ENCODE measurements around the gene FBXO10.
"Not testable (repeated sequence)": the region's sequence is repeated elsewhere in the genome, so short reads cannot be mapped to it uniquely, and the experiment has no call there.

The FBXO10 gene

GRCh38 chr9:37477443-37477842 is 98.7 kb downstream of the FBXO10 start:
- DNase-seq (ENCODE audit: low spot score): not testable (repeated sequence)

DNA sequence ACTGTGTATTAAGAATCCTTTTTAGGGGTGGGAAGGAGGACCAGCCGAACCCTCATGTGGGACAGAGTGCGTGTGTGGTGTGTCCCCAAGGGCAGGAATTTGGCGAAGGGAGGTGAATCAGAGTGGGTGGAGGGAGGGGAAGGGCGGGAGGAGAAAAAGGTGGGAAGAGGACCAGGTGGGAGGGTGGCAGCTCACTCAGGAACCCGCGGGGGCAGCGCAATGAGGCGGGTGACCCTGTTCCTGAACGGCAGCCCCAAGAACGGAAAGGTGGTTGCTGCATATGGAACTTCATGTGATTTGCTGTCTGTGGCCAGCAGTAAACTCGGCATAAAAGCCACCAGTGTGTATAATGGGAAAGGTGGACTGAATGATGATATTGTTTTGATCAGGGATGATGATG is 99.2 kb downstream of the FBXO10 start:
- no peak for DNase-seq (ENCODE audit: low spot score)

GRCh38 chr9:37474438-37474837 is 101.7 kb downstream of the FBXO10 start:
- no peak for DNase-seq (ENCODE audit: low spot score)

GRCh38 chr9:37473982-37474381 is 102.2 kb downstream of the FBXO10 start:
- DNase-seq (ENCODE audit: low spot score): not testable (repeated sequence)

DNA sequence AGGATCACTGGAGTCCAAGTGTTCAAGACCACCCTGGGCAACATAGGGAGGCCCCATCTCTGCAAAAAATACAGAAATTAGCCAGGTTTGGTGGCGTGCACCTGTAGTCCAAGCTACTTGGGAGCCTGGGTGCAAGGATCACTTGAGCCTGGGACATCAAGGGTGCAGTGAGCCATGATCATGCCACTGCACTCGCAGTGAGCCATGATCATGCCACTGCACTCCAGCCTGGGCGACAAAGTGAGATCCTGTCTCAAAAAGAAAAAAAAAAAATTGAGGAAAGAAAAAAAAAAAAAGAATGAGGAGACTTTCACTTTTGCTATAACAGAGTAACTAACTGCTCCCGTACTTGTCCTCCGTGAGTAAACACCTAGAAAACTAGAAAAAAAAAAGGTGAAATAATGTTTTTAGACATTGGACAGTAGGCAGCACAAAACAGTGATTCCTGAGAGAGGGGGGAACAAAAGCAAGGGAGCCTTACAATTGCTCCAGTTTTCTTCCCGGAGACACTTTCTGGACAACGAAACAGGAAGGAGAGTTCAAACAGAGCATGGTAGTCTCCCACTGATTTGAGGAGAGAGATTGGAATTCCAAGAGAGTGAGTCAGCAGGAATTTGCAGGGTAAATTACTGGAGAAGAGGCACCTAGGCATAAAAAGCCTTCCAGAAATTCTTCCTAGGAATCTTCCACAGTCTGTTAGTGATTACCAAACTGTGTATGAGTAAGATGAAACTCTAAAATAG is 104.1 kb downstream of the FBXO10 start:
- DNase-seq (ENCODE audit: low spot score): no peak

GRCh38 chr9:37468620-37469019 is 107.6 kb downstream of the FBXO10 start:
- DNase-seq (ENCODE audit: low spot score): no peak

- DNase-seq (ENCODE audit: low spot score): not testable (repeated sequence)
Observed at GRCh38 chr9:37467530-37467929, 108.7 kb downstream of the FBXO10 start.

DNA sequence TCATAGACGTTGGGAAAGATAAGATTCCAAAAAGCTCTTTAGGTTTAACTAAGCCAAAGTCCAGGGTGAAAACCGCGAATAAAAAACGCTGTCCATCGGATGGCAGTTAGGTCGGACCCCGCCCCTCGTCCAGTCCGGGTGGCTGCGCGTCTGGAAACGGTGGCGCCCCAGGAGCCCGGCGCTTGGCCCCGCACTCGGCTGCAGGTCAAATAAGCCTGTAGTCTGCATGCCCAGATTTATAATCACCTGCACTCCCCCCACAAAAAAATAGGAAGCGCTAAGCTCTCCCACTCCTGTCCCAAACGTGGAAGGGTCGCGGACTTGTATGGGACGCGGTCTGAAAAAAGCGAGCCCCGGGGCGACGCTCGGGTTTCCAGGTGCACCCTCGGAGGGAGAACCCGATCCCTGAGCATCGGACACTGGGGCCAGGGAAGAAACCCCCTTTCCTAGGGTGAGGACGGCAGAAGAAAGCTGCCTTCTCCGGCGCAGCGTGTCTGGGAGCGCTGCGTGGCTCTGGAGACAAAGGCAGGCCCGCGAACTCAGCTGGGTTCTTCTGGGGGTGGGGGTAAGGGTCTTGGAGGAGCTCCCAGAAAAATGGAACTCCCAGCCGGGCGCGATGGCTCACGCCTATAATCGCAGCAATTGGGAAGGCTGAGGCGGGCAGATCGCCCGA is 110.0 kb downstream of the FBXO10 start:
- DNase-seq (ENCODE audit: low spot score): peak; percentile 2

- peak; percentile 99 for DNase-seq (ENCODE audit: low spot score)
Observed at GRCh38 chr9:37465249-37466036, 110.7 kb downstream of the FBXO10 start, which contains the start of gene ZBTB5. TSS of gene ZBTB5 (minus strand) at chr9:37465450. CDS start at chr9:37442551, 22,899 bp downstream.

DNA sequence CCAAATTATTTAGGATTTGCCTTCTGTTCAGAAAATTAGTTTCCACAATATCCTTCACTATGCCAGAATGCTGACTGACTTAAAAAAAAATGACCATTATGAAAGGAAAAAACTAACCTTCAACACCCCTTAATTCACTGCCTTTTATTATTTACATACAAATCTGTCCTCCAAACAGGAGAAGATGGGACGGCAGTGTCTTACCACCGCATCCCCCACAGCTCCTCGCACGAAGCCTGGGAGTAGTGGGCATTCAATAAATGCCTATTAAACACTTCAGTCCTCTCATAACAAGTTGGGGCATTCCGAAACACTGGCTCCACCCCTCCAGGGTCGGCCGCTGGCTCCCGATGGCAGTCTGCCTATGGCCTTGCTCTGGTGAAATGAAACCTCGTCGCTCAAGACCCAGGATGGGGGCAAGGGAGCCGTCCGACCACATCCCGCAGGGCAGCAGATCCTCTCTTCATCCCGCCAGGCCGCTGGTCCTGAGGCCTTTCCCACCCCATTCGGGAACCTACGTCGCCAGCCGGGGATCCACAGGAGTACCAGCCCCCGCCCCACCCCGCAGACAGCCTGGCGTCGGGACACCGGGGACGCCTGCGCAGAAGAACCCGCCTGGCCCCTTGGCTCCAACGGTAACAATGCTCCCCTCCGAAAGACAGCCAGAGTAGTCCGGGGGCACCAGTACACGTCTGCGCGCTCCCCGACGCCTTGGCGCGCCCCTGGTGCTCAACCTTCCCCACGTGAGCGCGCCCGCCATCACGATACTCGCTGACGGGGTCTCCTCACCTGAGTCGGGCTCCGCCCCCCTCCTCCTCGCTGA is 111.5 kb downstream of the FBXO10 start:
- DNase-seq (ENCODE audit: low spot score): peak; percentile 44

DNA sequence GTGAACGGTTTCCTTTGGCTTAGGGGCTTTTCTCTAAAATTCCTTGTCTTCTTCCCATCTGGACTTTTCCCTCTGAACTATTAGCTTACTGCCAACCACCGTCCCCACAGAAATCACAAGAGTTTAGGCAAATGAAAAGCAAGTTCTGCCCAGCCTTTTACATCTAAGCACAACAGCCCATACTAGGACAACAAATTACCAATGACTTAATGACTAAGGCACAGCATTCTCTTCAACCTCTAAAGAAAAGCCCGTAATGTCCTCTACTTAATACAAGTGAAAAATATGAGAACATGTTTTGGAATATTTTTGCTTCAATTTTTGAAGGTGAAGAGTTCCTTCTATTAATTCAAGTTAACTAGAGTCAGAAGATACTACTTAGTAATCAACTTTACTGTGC is 112.2 kb downstream of the FBXO10 start:
- DNase-seq (ENCODE audit: low spot score): no peak

Measured in CD4-positive, alpha-beta T cell treated with Interleukin-6 at 100 ng/mL for 8 hours (primary cell).